ENCODE measurements around the gene TRDMT1.

TRDMT1 gene

GRCh38 chr10:17175551-17175950, 25.9 kb downstream of the TRDMT1 start:
- peak overlapping the region; percentile 49 to 52 for H3K4me3 Mint-ChIP-seq
- DNase-seq: peak in 1 of 3 experiments; percentile 4
- peaks cover 4 to 8% of the 10 kb centered on the region in 2 donors for H3K4me1 Mint-ChIP-seq (ENCODE audit: low read depth in 2 of 2)
- peak; percentile 65 for ATAC-seq (replicated peaks)
- H3K27me3 Mint-ChIP-seq: no peaks in the 10 kb centered on the region
- peaks cover 11% of the 10 kb centered on the region for H3K36me3 Mint-ChIP-seq (ENCODE audit: insufficient read depth)
- H3K27ac Mint-ChIP-seq: peak overlapping the region; percentile 53 to 85
- no peaks in the 10 kb centered on the region for H3K9me3 Mint-ChIP-seq

GRCh38 chr10:17174626-17175025, 26.8 kb downstream of the TRDMT1 start:
- ATAC-seq (replicated peaks) (no peak), DNase-seq (no peak)
- Mint-ChIP-seq H3K9me3 (no peaks in the 10 kb centered on the region), H3K36me3 (ENCODE audit: insufficient read depth) (peaks cover 11% of the 10 kb centered on the region), H3K4me3 (no peak overlapping the region), H3K27ac (no peak overlapping the region), H3K27me3 (no peaks in the 10 kb centered on the region), H3K4me1 (ENCODE audit: low read depth in 2 of 2) (peaks cover 4 to 8% of the 10 kb centered on the region in 2 donors)

- Mint-ChIP-seq H3K9me3 (no peaks in the 10 kb centered on the region), H3K27me3 (no peaks in the 10 kb centered on the region), H3K4me3 (no peak overlapping the region), H3K27ac (no peak overlapping the region), H3K36me3 (ENCODE audit: insufficient read depth) (peaks cover 7% of the 10 kb centered on the region), H3K4me1 (ENCODE audit: low read depth in 2 of 2) (peaks cover 4 to 8% of the 10 kb centered on the region in 2 donors)
- no peak for ATAC-seq (replicated peaks)
- no peak for DNase-seq
Observed at GRCh38 chr10:17171141-17171641, 30.3 kb downstream of the TRDMT1 start.

GRCh38 chr10:17169803-17170202, 31.7 kb downstream of the TRDMT1 start:
- DNase-seq: no peak
- Mint-ChIP-seq H3K36me3 (ENCODE audit: insufficient read depth) (peaks cover 7% of the 10 kb centered on the region), H3K27ac (no peak overlapping the region), H3K4me3 (no peak overlapping the region), H3K4me1 (ENCODE audit: low read depth in 2 of 2) (no peaks in the 10 kb centered on the region), H3K27me3 (no peaks in the 10 kb centered on the region), H3K9me3 (no peaks in the 10 kb centered on the region)
- no peak for ATAC-seq (replicated peaks)

GRCh38 chr10:17166699-17167098, 34.8 kb downstream of the TRDMT1 start:
- no peak for DNase-seq
- Mint-ChIP-seq H3K27me3 (no peaks in the 10 kb centered on the region), H3K9me3 (no peaks in the 10 kb centered on the region), H3K36me3 (ENCODE audit: insufficient read depth) (peaks cover 3% of the 10 kb centered on the region), H3K4me3 (no peak overlapping the region), H3K27ac (peak overlapping the region in 1 of 2 donors; percentile 41), H3K4me1 (ENCODE audit: low read depth in 2 of 2) (peaks cover 0 to 5% of the 10 kb centered on the region in 2 donors)
- ATAC-seq (replicated peaks): no peak

- DNase-seq: no peak
- no peaks in the 10 kb centered on the region for H3K9me3 Mint-ChIP-seq
- peak overlapping the region in 1 of 2 donors; percentile 50 for H3K27ac Mint-ChIP-seq
- no peak overlapping the region for H3K4me3 Mint-ChIP-seq
- no peak for ATAC-seq (replicated peaks)
- H3K27me3 Mint-ChIP-seq: no peaks in the 10 kb centered on the region
- H3K36me3 Mint-ChIP-seq (ENCODE audit: insufficient read depth): peaks cover 3% of the 10 kb centered on the region
- H3K4me1 Mint-ChIP-seq (ENCODE audit: low read depth in 2 of 2): peaks cover 0 to 5% of the 10 kb centered on the region in 2 donors
Observed at GRCh38 chr10:17162828-17163227, 38.6 kb downstream of the TRDMT1 start.

GRCh38 chr10:17161775-17162174, 39.7 kb downstream of the TRDMT1 start:
- Mint-ChIP-seq H3K27ac (peak overlapping the region in 1 of 2 donors; percentile 41), H3K36me3 (ENCODE audit: insufficient read depth) (peaks cover 3% of the 10 kb centered on the region), H3K9me3 (no peaks in the 10 kb centered on the region), H3K27me3 (no peaks in the 10 kb centered on the region), H3K4me1 (ENCODE audit: low read depth in 2 of 2) (peaks cover 0 to 5% of the 10 kb centered on the region in 2 donors), H3K4me3 (no peak overlapping the region)
- DNase-seq: no peak
- ATAC-seq (replicated peaks): no peak

GRCh38 chr10:17157024-17157423, 44.4 kb downstream of the TRDMT1 start:
- no peak for ATAC-seq (replicated peaks)
- DNase-seq: no peak
- no peaks in the 10 kb centered on the region for H3K9me3 Mint-ChIP-seq

GRCh38 chr10:17155826-17156225, 45.6 kb downstream of the TRDMT1 start:
- Mint-ChIP-seq H3K27ac (peak overlapping the region in 1 of 2 donors; percentile 41), H3K36me3 (ENCODE audit: insufficient read depth) (peaks cover 3% of the 10 kb centered on the region), H3K4me3 (no peak overlapping the region), H3K9me3 (no peaks in the 10 kb centered on the region), H3K27me3 (no peaks in the 10 kb centered on the region), H3K4me1 (ENCODE audit: low read depth in 2 of 2) (no peaks in the 10 kb centered on the region)
- DNase-seq (no peak), ATAC-seq (replicated peaks) (no peak)

More at GRCh38 chr10:17157024-17157423, 44.4 kb downstream of the TRDMT1 start:
- Mint-ChIP-seq H3K27ac (no peak overlapping the region), H3K36me3 (ENCODE audit: insufficient read depth) (peaks cover 4% of the 10 kb centered on the region), H3K4me1 (ENCODE audit: low read depth in 2 of 2) (no peaks in the 10 kb centered on the region), H3K27me3 (no peaks in the 10 kb centered on the region), H3K4me3 (no peak overlapping the region)

- DNase-seq (no peak), ATAC-seq (replicated peaks) (no peak)
- no peak overlapping the region for H3K4me3 Mint-ChIP-seq
- no peaks in the 10 kb centered on the region for H3K9me3 Mint-ChIP-seq
- H3K4me1 Mint-ChIP-seq (ENCODE audit: low read depth in 2 of 2): no peaks in the 10 kb centered on the region
- H3K36me3 Mint-ChIP-seq (ENCODE audit: insufficient read depth): peaks cover 3% of the 10 kb centered on the region
- H3K27ac Mint-ChIP-seq: no peak overlapping the region
- no peaks in the 10 kb centered on the region for H3K27me3 Mint-ChIP-seq
Observed at GRCh38 chr10:17154116-17154515, 47.4 kb downstream of the TRDMT1 start.

GRCh38 chr10:17153321-17153720, 48.2 kb downstream of the TRDMT1 start:
- Mint-ChIP-seq H3K4me3 (no peak overlapping the region), H3K36me3 (ENCODE audit: insufficient read depth) (peaks cover 3% of the 10 kb centered on the region), H3K9me3 (no peaks in the 10 kb centered on the region), H3K27me3 (no peaks in the 10 kb centered on the region), H3K4me1 (ENCODE audit: low read depth in 2 of 2) (no peaks in the 10 kb centered on the region), H3K27ac (peak overlapping the region in 1 of 2 donors; percentile 19)
- ATAC-seq (replicated peaks): no peak
- DNase-seq: no peak

GRCh38 chr10:17151716-17152115, 49.8 kb downstream of the TRDMT1 start:
- DNase-seq (no peak), ATAC-seq (replicated peaks) (no peak)
- Mint-ChIP-seq H3K27me3 (no peaks in the 10 kb centered on the region), H3K4me3 (no peak overlapping the region), H3K4me1 (ENCODE audit: low read depth in 2 of 2) (no peaks in the 10 kb centered on the region), H3K27ac (no peak overlapping the region), H3K9me3 (no peaks in the 10 kb centered on the region), H3K36me3 (ENCODE audit: insufficient read depth) (peaks cover 3% of the 10 kb centered on the region)

- peaks cover 7 to 8% of the 10 kb centered on the region in 2 donors for H3K4me1 Mint-ChIP-seq (ENCODE audit: low read depth in 2 of 2)
- ATAC-seq (replicated peaks) (no peak), DNase-seq (no peak)
- H3K36me3 Mint-ChIP-seq (ENCODE audit: insufficient read depth): peaks cover 6% of the 10 kb centered on the region
- no peaks in the 10 kb centered on the region for H3K27me3 Mint-ChIP-seq
- no peak overlapping the region for H3K4me3 Mint-ChIP-seq
- H3K27ac Mint-ChIP-seq: no peak overlapping the region
- H3K9me3 Mint-ChIP-seq: no peaks in the 10 kb centered on the region
Observed at GRCh38 chr10:17147884-17148489, 53.5 kb downstream of the TRDMT1 start.

GRCh38 chr10:17146892-17147291, 54.6 kb downstream of the TRDMT1 start:
- Mint-ChIP-seq H3K27ac (no peak overlapping the region), H3K9me3 (no peaks in the 10 kb centered on the region), H3K4me1 (ENCODE audit: low read depth in 2 of 2) (peaks cover 7 to 8% of the 10 kb centered on the region in 2 donors), H3K36me3 (ENCODE audit: insufficient read depth) (peaks cover 4% of the 10 kb centered on the region), H3K27me3 (no peaks in the 10 kb centered on the region), H3K4me3 (no peak overlapping the region)
- DNase-seq (no peak), ATAC-seq (replicated peaks) (no peak)

All from effector memory CD8-positive, alpha-beta T cell (primary cell).